Measurements from ENCODE around the gene AIMP2. TPM values are rescaled to one million over a fixed set of nuclear protein-coding genes. Genes with fewer than 3 reads are reported as not detected.
"Not testable (repeated sequence)": the region's sequence is repeated elsewhere in the genome, so short reads cannot be mapped to it uniquely, and the experiment has no call there.

AIMP2 gene
- 61.9 and 79.7 TPM in 2 replicates for total RNA-seq (ENCODE audit: low replicate concordance)

DNA sequence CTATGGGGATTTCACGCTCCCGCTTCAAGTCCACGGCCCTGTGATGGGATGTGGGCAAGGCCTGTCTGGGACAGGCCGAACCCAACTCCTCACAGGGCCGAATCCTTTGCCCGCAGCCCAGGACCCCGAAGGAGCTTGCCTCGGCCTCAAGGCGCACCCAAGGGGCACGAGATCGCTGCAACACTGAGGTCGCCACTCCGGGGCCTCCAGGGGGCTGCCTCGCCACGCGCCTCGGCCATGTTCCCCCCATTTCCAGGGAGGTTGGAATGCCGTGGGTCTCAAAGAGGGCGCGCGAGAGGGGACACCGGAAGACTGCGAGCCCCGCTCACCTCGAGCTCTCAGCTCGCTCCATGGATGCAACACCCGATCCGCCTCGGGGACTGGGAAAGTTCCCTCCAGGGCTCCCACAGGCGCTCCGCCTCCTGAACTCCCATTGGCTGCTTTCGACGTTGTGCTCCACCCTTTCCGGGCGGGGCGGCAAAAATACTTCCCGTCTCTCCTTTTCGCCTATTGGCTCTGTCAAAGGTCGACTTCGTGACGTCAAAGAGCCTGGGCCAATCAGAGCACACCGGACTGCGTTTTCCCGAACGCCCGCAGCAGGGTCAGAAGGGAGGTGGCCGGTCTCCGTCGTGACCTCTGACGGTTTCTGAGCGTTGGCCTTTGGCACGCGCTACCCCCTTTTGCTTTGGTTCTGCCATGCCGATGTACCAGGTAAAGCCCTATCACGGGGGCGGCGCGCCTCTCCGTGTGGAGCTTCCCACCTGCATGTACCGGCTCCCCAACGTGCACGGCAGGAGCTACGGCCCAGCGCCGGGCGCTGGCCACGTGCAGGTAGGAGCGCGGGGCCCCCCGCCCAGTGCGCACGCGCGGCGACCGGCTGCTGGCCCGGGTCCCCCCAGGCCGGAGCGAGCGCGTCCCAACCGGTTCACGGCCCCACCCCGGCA lies at the start of gene AIMP2, which contains the start of gene PMS2:
AIMP2 (plus strand) TSS at position 605 of the 944 bp plus-strand sequence; CDS start at position 697, 92 bp downstream.
PMS2 (minus strand) TSS at position 382 of the 944 bp plus-strand sequence; CDS start at position 352, 30 bp downstream.
- peak within 1 kb of the TSS; percentile 91 for H3K4me3 ChIP-seq (ENCODE audit: low read depth, low read length)
- TF ChIP-seq, protein P1, sequence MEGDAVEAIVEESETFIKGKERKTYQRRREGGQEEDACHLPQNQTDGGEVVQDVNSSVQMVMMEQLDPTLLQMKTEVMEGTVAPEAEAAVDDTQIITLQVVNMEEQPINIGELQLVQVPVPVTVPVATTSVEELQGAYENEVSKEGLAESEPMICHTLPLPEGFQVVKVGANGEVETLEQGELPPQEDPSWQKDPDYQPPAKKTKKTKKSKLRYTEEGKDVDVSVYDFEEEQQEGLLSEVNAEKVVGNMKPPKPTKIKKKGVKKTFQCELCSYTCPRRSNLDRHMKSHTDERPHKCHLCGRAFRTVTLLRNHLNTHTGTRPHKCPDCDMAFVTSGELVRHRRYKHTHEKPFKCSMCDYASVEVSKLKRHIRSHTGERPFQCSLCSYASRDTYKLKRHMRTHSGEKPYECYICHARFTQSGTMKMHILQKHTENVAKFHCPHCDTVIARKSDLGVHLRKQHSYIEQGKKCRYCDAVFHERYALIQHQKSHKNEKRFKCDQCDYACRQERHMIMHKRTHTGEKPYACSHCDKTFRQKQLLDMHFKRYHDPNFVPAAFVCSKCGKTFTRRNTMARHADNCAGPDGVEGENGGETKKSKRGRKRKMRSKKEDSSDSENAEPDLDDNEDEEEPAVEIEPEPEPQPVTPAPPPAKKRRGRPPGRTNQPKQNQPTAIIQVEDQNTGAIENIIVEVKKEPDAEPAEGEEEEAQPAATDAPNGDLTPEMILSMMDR (IDR thresholded peaks at IDR 0.05; ENCODE audit: insufficient read depth, low read length) = no peak
- DNase-seq (ENCODE audit: low read depth) = peak; percentile 99

DNA sequence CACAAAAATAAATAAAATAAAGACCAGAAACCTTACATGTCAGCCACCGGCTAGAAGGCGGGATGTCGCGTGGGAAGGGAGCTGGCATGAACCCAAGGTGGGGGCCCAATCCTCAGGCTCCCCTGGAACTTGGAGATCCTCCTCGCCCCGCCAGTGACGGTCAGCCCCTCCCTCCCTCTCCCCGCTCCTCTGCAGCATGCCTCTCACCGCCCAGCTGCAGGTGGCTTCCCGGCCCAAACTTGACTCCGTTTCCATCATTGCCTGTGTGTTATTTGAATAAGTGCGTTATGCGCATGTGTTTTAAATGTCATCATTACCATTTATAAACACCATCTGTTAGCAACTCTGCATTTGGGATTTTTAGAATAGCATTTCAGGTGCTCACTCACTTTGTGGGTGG lies 45.9 kb upstream of the AIMP2 start:
- H3K4me3 ChIP-seq (ENCODE audit: low read depth, low read length) = not testable (repeated sequence)

DNA sequence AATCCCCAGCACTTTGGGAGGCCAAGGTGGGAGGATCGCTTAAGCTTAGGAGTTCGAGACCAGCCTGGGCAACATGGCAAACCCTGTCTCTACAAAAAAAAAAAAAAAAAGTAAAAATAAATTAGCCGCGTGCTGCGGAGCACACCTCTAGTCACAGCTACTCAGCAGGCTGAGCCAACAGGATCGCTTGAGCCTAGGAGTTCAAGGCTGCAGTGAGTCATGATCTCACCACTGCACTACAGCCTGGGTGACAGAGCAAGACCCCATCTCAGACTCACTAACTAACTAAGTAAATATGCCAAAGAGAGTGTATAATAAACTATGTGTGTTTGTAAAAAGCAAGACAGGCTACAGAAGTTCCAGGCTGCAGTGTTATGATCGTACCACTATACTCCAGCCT lies 45.3 kb upstream of the AIMP2 start:
- H3K4me3 ChIP-seq (ENCODE audit: low read depth, low read length); DNase-seq (ENCODE audit: low read depth): not testable (repeated sequence)

More for the DNA sequence above, 45.9 kb upstream of the AIMP2 start:
- not testable (repeated sequence) for DNase-seq (ENCODE audit: low read depth)

DNA sequence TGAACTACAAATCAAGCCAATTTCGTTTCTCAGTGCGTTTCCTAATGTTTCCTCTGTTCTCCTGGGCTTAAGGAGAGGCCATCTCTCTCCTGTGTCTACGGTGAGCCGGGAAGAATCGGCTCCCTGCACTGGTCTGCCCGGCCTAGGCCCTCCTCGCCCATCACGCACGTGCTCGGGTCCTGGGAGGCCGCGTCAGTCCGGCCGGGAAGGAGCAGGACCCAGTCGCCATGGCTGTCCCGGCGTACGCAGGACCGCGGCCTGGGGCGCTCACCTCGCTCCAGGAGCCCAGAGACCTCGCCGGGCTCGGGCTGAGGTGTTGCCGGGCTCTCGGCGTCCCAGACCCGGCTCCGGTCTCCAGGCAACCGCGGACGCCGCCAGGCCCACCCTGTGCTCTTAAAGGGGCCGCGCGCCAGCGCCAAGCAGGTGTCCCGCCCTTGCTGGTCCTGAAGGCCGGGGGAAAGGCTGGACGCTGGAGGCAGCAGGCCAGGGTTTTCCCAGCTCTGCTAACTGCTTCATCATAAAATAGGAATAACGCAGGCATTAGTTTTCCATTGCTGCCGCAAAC lies 38.6 kb upstream of the AIMP2 start, which contains the start of gene RSPH10B:
RSPH10B (minus strand) TSS at position 343 of the 565 bp plus-strand sequence. CDS start 3,573 bp downstream, outside the sequence.
- not testable (repeated sequence) for DNase-seq (ENCODE audit: low read depth); H3K4me3 ChIP-seq (ENCODE audit: low read depth, low read length)

DNA sequence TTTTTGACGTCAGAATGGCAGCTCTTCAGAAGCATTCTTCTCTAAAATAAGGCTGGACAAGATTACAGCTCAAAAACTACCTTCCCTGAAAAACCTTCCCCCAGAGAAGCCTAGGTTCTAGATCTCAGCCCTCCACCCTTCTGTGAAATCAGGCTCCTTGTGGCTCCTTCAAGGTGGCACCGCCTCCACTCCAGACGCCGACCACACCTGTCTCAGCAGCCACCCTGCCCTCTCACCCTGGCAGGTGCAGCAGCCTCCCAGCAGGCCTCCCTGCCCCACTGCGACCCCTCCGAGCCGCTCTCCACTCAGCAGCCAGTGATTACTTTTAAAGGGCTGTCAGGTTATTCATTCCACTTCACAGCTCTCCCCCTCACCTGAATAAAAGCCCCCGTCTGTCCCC lies 35.5 kb upstream of the AIMP2 start:
- not testable (repeated sequence) for DNase-seq (ENCODE audit: low read depth); H3K4me3 ChIP-seq (ENCODE audit: low read depth, low read length)

DNA sequence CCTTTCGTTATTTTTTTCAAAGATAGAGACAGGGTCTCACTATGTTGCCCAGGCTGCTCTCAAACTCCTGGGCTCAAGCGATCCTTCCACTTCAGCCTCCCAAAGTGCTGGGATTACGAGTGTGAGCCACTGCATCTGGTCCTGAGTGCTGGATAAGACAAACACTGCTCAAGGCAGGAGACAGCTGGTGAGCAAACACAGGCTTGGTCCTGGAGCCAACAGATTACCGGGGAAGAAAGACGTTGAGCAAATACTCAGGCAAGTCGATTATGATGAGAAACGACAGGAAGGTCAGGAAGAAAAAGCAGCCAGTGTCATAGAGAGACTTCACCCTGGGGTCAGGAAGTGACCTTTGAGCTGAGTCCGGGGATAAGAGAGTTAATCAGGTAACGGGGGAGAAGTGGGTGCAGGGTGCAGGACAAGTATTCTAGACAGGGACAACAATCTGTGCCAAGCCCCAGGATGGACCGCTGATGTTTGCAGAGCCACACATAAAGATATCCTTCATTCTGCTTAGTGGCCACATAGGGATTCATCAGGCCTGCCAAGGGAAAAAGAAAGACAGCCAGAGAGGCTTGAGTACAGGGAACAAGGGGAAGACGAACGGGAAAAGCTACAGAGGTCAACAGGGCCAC lies 29.3 kb upstream of the AIMP2 start:
- DNase-seq (ENCODE audit: low read depth); H3K4me3 ChIP-seq (ENCODE audit: low read depth, low read length): not testable (repeated sequence)

DNA sequence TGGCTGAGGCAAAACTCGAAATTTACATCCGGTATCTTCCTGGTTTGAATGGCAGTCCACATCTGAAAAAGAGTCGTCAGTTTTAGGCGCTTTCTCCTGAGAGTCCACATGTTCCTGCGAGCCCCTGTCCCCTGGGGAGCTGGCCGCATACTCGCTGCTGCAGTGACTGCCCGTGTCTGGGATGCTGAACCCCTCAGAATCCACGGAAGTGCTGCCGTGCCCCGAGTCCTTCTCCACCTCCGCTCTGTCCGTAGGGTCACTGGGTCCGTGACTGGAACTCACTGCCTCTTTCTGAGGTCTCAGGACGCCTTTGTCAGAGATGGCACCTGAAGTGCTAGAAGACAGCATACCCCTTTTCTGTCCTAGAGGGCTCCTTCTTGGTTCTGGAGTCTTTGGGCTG lies 22.0 kb upstream of the AIMP2 start:
- DNase-seq (ENCODE audit: low read depth); H3K4me3 ChIP-seq (ENCODE audit: low read depth, low read length): not testable (repeated sequence)

DNA sequence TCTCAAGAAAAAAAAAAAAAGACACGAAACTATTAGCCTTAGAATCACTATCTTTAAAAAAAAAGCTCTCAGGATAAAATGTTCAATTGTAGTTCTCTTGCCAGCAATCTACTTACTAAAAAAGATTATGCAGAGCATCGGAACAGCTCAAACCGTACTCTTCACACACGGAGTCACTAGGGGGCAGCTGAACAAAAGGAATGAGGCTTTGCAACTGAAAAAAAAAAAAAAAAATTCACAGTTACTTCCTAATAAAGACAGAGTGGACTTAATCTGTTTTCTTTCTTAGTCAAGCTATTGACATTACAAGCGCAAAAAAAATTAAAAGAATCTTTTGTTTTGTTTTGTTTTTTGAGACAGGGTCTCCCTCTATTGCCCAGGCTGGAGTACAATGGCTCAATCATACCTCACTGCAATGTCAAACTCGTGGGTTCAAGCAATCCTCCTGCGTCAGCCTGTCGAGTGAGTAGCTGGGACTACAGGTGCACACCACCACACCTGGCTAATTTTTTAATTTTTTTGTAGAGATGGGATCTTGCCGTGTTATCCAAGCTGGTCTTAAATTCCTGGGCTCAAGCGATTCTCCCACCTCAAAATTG lies 11.8 kb upstream of the AIMP2 start:
- peak; percentile 82 for DNase-seq (ENCODE audit: low read depth)
- no peak overlapping the region for H3K4me3 ChIP-seq (ENCODE audit: low read depth, low read length)
- TF ChIP-seq, protein P1 (IDR thresholded peaks at IDR 0.05; ENCODE audit: insufficient read depth, low read length) = peak; percentile 64

DNA sequence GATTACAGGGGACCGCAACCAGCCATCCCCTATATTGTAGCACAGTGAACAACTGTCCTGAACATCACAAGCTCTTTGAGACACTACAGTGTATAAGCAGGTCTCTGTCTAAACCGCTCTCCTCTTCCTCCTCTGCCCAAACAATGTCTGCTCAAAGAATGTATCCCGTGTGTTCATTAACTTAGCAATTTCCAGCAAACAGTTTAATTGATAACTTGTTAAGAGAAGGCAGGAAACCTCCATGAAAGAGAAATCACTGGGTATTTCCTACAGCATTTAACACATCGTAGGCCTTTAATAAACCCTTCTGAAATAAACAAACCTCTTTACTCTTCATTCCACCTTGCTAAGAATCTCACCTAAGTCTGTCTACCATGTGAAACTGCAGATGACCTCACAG lies 1.7 kb upstream of the AIMP2 start:
- no peak overlapping the region for H3K4me3 ChIP-seq (ENCODE audit: low read depth, low read length)
- TF ChIP-seq, protein P1 (IDR thresholded peaks at IDR 0.05; ENCODE audit: insufficient read depth, low read length) = no peak
- DNase-seq (ENCODE audit: low read depth) = no peak

DNA sequence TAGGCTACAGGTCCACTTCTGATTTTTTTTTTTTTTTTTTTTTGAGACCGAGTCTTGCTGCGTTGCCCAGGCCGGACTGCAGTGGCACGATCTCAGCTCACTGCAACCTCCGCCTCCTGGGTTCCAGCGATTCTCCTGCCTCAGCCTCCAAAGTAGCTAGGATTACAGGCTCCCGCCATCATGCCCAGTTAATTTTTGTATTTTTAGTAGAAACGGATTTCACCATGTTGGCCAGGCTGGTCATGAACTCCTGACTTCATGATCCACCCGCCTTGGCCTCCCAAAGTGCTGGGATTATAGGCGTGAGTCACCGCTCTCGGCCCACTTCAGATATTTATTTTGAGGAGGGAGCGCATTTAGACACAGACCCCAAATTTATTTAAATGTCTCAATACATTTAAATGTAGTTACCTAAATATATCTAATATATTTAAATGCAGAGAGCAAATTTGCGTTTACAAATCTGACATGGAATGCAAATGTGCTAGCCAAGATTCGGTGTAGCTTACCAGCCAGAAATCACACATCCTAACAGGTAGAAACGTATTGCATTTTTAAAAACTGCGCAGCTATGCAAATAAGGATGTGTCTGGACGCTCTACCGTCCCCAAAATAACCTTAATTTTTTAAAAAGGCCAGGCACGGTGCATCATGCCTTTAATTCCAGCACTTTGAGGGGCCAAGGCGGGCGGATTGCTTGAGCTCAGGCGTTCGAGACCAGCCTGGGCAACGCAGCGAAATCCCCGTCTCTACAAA lies 1.1 kb upstream of the AIMP2 start:
- H3K4me3 ChIP-seq (ENCODE audit: low read depth, low read length) = peak overlapping the region; percentile 91
- not testable (repeated sequence) for DNase-seq (ENCODE audit: low read depth)

DNA sequence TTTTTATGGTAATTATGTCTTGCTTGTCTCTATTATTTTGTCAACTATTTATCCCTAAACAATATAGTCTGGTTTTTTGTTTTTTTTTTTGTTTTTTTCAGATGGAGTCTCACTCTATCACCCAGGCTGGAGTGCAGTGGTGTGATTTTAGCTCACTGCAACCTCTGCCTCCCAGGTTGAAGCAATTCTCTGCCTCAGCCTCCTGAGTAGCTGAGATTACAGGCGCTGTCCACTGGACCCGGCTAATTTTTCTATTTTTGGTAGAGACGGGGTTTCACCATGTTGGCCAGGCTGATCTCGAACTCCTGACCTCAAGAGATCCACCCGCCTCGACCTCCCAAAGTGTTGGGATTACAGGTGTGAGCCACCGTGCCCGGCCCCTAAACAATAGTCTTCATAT lies 1.3 kb downstream of the AIMP2 start:
- peak overlapping the region; percentile 79 for H3K4me3 ChIP-seq (ENCODE audit: low read depth, low read length)
- DNase-seq (ENCODE audit: low read depth) = not testable (repeated sequence)
